Measurements from ENCODE around the gene CRAT. TPM values are rescaled to one million over a fixed set of nuclear protein-coding genes. Genes with fewer than 3 reads are reported as not detected.

Gene CRAT
- total and polyA plus RNA-seq, 2 experiments from 2014 or later: 4.6 to 9.9 TPM

DNA sequence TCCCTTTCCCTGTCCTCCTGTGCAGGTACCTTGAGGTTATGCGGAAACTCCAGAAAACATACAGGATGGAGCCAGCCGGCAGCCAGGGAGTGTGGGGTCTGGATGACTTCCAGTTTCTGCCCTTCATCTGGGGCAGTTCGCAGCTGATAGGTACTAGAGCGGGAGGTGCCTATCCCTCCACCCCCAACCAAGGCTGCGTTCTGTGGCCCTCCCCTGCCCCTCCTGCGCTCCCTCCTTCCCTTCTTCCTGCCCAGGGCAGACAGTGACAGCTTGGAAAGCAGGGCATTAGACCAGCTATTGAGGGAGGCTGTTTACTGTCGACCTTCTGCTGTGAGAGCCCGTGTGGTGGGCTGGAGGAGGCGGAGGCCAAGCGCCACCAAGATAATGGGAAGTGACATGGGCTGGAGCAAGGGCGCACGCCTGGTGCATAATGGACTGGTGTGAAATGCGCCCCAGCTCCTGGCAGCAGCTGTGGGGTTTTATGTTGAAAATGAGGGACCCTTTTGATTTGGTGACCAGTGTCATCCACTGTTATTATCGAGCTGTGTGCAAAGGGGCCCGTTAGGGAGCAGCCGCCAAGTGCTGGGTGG, 25.9 kb upstream of the CRAT start:
- H3K36me3 ChIP-seq (ENCODE audit: insufficient read depth): peaks cover 4% of the 10 kb centered on the region; the same call in 1 of the 2 replicates
- H3K27ac ChIP-seq (ENCODE audit: low read depth): 0 out of 2 replicates have a peak overlapping the region, but pooled peaks have one; percentile 55
- Mint-ChIP-seq H3K4me3 (no peak overlapping the region), H3K9me3 (no peaks in the 10 kb centered on the region), H3K36me3 (ENCODE audit: low read depth) (peaks cover 37% of the 10 kb centered on the region), H3K4me1 (peaks cover 33% of the 10 kb centered on the region), H3K27ac (no peak overlapping the region), H3K27me3 (ENCODE audit: insufficient read depth, low read depth, poor library complexity) (peaks cover 25% of the 10 kb centered on the region)
- H3K4me2 ChIP-seq: no peak overlapping the region
- no peak overlapping the region for H2AFZ ChIP-seq
- H3K4me1 ChIP-seq (ENCODE audit: insufficient read depth): peaks cover 17% of the 10 kb centered on the region
- no peak for TF ChIP-seq CREB1 (CRISPR knock-in tag; IDR thresholded peaks at IDR 0.05; ENCODE audit: low read depth)
- no peaks in the 10 kb centered on the region for H3K9me2 ChIP-seq (ENCODE audit: insufficient read depth)
- no peaks in the 10 kb centered on the region for H4K20me1 ChIP-seq (replicated peaks; ENCODE audit: insufficient read depth)
- DNase-seq (ENCODE audit: low spot score): no peak
- ATAC-seq: no peak
- H3F3A ChIP-seq (replicated peaks; ENCODE audit: low read depth): peaks cover 6% of the 10 kb centered on the region; the same call in 1 of the 2 replicates
- no peak overlapping the region for H3K4me3 ChIP-seq
- peaks cover 7% of the 10 kb centered on the region for H3K79me2 ChIP-seq (replicated peaks; ENCODE audit: insufficient read depth)
- no peaks in the 10 kb centered on the region for H3K27me3 ChIP-seq (ENCODE audit: insufficient read depth)

- Mint-ChIP-seq H3K4me3 (no peak overlapping the region), H3K4me1 (peaks cover 24% of the 10 kb centered on the region), H3K27me3 (ENCODE audit: insufficient read depth, low read depth, poor library complexity) (peaks cover 22% of the 10 kb centered on the region), H3K9me3 (no peaks in the 10 kb centered on the region), H3K36me3 (ENCODE audit: low read depth) (peaks cover 47% of the 10 kb centered on the region), H3K27ac (no peak overlapping the region)
- H3K4me2 ChIP-seq: no peak overlapping the region
- peaks cover 9% of the 10 kb centered on the region for H3K36me3 ChIP-seq (ENCODE audit: insufficient read depth)
- H2AFZ ChIP-seq: no peak overlapping the region
- H4K20me1 ChIP-seq (replicated peaks; ENCODE audit: insufficient read depth): 0 out of 2 replicates have a peak, but pooled peaks cover 2% of the 10 kb centered on the region
- peaks cover 9% of the 10 kb centered on the region for H3K4me1 ChIP-seq (ENCODE audit: insufficient read depth)
- ATAC-seq (no peak), DNase-seq (ENCODE audit: low spot score) (no peak)
- H3K27me3 ChIP-seq (ENCODE audit: insufficient read depth): no peaks in the 10 kb centered on the region
- no peak overlapping the region for H3K27ac ChIP-seq (ENCODE audit: low read depth)
- H3F3A ChIP-seq (replicated peaks; ENCODE audit: low read depth): peaks cover 11% of the 10 kb centered on the region; the same call in 1 of the 2 replicates
- H3K4me3 ChIP-seq: no peak overlapping the region
- TF ChIP-seq EZH2 (IDR thresholded peaks at IDR 0.05; ENCODE audit: low read depth, unreplicated experiment) (no peak), JUNB (IDR thresholded peaks at IDR 0.05; ENCODE audit: unreplicated experiment) (no peak), CREB1 (CRISPR knock-in tag; IDR thresholded peaks at IDR 0.05; ENCODE audit: low read depth) (no peak), NANOG (IDR thresholded peaks at IDR 0.05; ENCODE audit: borderline replicate concordance) (no peak), ZNF114 (CRISPR knock-in tag; IDR thresholded peaks at IDR 0.05) (no peak)
- H3K79me2 ChIP-seq (replicated peaks; ENCODE audit: insufficient read depth): no peaks in the 10 kb centered on the region
- no peaks in the 10 kb centered on the region for H3K9me2 ChIP-seq (ENCODE audit: insufficient read depth)
Observed at GRCh38 chr9:129135476-129135875, 24.9 kb upstream of the CRAT start.

- H3K36me3 Mint-ChIP-seq (ENCODE audit: low read depth): peaks cover 68% of the 10 kb centered on the region
- TF ChIP-seq CREB1 (CRISPR knock-in tag; IDR thresholded peaks at IDR 0.05; ENCODE audit: low read depth): no peak
- no peak for TF ChIP-seq STAT1 (IDR thresholded peaks at IDR 0.05; ENCODE audit: unreplicated experiment)
- TF ChIP-seq, protein P1, sequence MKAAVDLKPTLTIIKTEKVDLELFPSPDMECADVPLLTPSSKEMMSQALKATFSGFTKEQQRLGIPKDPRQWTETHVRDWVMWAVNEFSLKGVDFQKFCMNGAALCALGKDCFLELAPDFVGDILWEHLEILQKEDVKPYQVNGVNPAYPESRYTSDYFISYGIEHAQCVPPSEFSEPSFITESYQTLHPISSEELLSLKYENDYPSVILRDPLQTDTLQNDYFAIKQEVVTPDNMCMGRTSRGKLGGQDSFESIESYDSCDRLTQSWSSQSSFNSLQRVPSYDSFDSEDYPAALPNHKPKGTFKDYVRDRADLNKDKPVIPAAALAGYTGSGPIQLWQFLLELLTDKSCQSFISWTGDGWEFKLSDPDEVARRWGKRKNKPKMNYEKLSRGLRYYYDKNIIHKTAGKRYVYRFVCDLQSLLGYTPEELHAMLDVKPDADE (IDR thresholded peaks at IDR 0.05): no peak
- TF ChIP-seq ZNF462 (CRISPR knock-in tag; IDR thresholded peaks at IDR 0.05): no peak
- TF ChIP-seq NANOG (IDR thresholded peaks at IDR 0.05; ENCODE audit: borderline replicate concordance): no peak
- no peak for TF ChIP-seq JUNB (IDR thresholded peaks at IDR 0.05; ENCODE audit: unreplicated experiment)
Observed at GRCh38 chr9:129133082-129133481, 22.5 kb upstream of the CRAT start.

More at GRCh38 chr9:129133082-129133481, 22.5 kb upstream of the CRAT start:
- H3K79me2 ChIP-seq (replicated peaks; ENCODE audit: insufficient read depth): 0 out of 2 replicates have a peak, but pooled peaks cover under 1% of the 10 kb centered on the region
- H3K4me3 Mint-ChIP-seq: no peak overlapping the region
- no peak overlapping the region for H2AFZ ChIP-seq
- H3F3A ChIP-seq (replicated peaks; ENCODE audit: low read depth): peaks cover 6% of the 10 kb centered on the region; the same call in 1 of the 2 replicates
- H3K27ac Mint-ChIP-seq: no peak overlapping the region
- no peaks in the 10 kb centered on the region for H3K4me1 ChIP-seq (ENCODE audit: insufficient read depth)
- DNase-seq (ENCODE audit: low spot score) (no peak), ATAC-seq (no peak)
- H3K27me3 ChIP-seq (ENCODE audit: insufficient read depth): no peaks in the 10 kb centered on the region
- no peaks in the 10 kb centered on the region for H3K9me3 Mint-ChIP-seq
- H3K4me1 Mint-ChIP-seq: peaks cover 6% of the 10 kb centered on the region; the same call in 2 of the 3 replicates
- no peaks in the 10 kb centered on the region for H3K9me2 ChIP-seq (ENCODE audit: insufficient read depth)
- peaks cover 11% of the 10 kb centered on the region for H3K36me3 ChIP-seq (ENCODE audit: insufficient read depth)
- no peak overlapping the region for H3K4me2 ChIP-seq
- H4K20me1 ChIP-seq (replicated peaks; ENCODE audit: insufficient read depth): 0 out of 2 replicates have a peak, but pooled peaks cover 2% of the 10 kb centered on the region
- no peak overlapping the region for H3K4me3 ChIP-seq
- H3K27me3 Mint-ChIP-seq (ENCODE audit: insufficient read depth, low read depth, poor library complexity): peaks cover 10% of the 10 kb centered on the region
- H3K27ac ChIP-seq (ENCODE audit: low read depth): no peak overlapping the region

Data from GM23338 (cell line).